GM12878 (cell line): ENCODE data around the gene NOP16. TPM values are rescaled to one million over a fixed set of nuclear protein-coding genes. Genes with fewer than 3 reads are reported as not detected.
A peak's percentile ranks its signal among the peaks of the same experiment; 100 is the strongest.

Source experiments
- ATAC-seq: fragments of 200-7000 bp; cut with Tn5 transposase; 3 replicates; pipeline ENCODE4 v1.9.1; 2020; ENCODE audit warnings: mild to moderate bottlenecking, moderate library complexity
- BruUV-seq: library from RNA; stranded (reverse); fragments of 400-500 nt; replicated peaks from 2 replicates; lab custom pipeline; 2021; lab: Mats Ljungman, UMichigan
- CTCF ChIA-PET: fragments of 300-600 bp; sonication (Branson Sonifier 250); formaldehyde crosslinking; extraction: SDS; loops from one replicate; lab custom pipeline; 2021; ENCODE audit warnings: inconsistent platforms; lab: Yijun Ruan, JAX
- POLR2A ChIA-PET: fragments of 350-600 bp; formaldehyde crosslinking; extraction: SDS; loops from one replicate; lab custom pipeline; 2021; ENCODE audit warnings: inconsistent platforms; lab: Charles Lee
- RAD21 ChIA-PET: fragments of 300-600 bp; sonication (Branson Sonifier 250); formaldehyde crosslinking; loops from one replicate; lab custom pipeline; 2023; ENCODE audit warnings: antibody characterized with exemption; ENCODE audit not compliant: unreplicated experiment; lab: Charles Lee
- SMC1A ChIA-PET: fragments of 300-600 bp; sonication (Branson Sonifier 250); formaldehyde crosslinking; loops from one replicate; lab custom pipeline; 2023; ENCODE audit not compliant: unreplicated experiment, uncharacterized antibody; lab: Charles Lee
- DNase-seq: peaks from one replicate; pipeline ENCODE4 v3.0.0-alpha.2; 2011; ENCODE audit warnings: low read depth, low spot score
- FAIRE-seq: peaks from 3 replicates; lab custom pipeline; 2011; peaks lifted over from hg19 to GRCh38; lab: Jason Lieb, UNC
- H2AFZ ChIP-seq: 2 replicates; pipeline ENCODE4 v1.6.0; 2011; ENCODE audit warnings: low read depth, low read length, control low read depth; ENCODE audit not compliant: control insufficient read depth
- H3K27ac ChIP-seq: 2 replicates; pipeline ENCODE4 v1.5.1; 2011; ENCODE audit warnings: control low read depth; ENCODE audit not compliant: control insufficient read depth, insufficient read depth
- H3K27me3 ChIP-seq, 2 experiments: replicated peaks in 1 of 2; 2 replicates each; pipeline versions ENCODE4 v1.6.0 to v1.6.1; 2011; ENCODE audit warnings: low read length in 1 of 2; ENCODE audit not compliant: control insufficient read depth in 2 of 2, insufficient read depth in 2 of 2
- H3K36me3 ChIP-seq, 2 experiments: 2 replicates each; pipeline ENCODE4 v1.5.1; 2011; ENCODE audit warnings: low read length in 1 of 2; ENCODE audit not compliant: control insufficient read depth in 2 of 2, insufficient read depth in 2 of 2
- H3K4me1 ChIP-seq: 2 replicates; pipeline ENCODE4 v1.6.1; 2011; ENCODE audit warnings: mild to moderate bottlenecking, low read length, moderate library complexity, mixed read lengths; ENCODE audit not compliant: control insufficient read depth, insufficient read depth
- H3K4me2 ChIP-seq: 2 replicates; pipeline ENCODE4 v1.6.0; 2011; ENCODE audit warnings: control low read depth; ENCODE audit not compliant: control insufficient read depth, insufficient read depth
- H3K4me3 ChIP-seq: fragments of 200-600 bp; sonication (generic); 2 replicates; pipeline ENCODE4 v1.5.1; 2016
- H3K79me2 ChIP-seq: 2 replicates; pipeline ENCODE4 v1.6.0; 2011; ENCODE audit warnings: low read length; ENCODE audit not compliant: control insufficient read depth, insufficient read depth
- H3K9ac ChIP-seq: 2 replicates; pipeline ENCODE4 v1.8.0; 2011; ENCODE audit warnings: low read length, control low read depth, mixed read lengths; ENCODE audit not compliant: control insufficient read depth, insufficient read depth
- H3K9me3 ChIP-seq: replicated peaks from 3 replicates; pipeline ENCODE4 v1.5.1; 2011; ENCODE audit warnings: mild to moderate bottlenecking, low read length; ENCODE audit not compliant: control insufficient read depth, insufficient read depth
- H4K20me1 ChIP-seq: 2 replicates; pipeline ENCODE4 v1.6.0; 2011; ENCODE audit not compliant: control insufficient read depth, insufficient read depth
- CHD1 ChIP-seq: IDR thresholded peaks from 2 replicates; pipeline ENCODE4 v1.6.1; 2012; ENCODE audit warnings: low read depth, low read length, improper control_type of control experiment
- CREM ChIP-seq: IDR thresholded peaks from 2 replicates; pipeline ENCODE4 v1.6.1; 2014; ENCODE audit warnings: antibody characterized with exemption, low read depth
- ETV6 ChIP-seq, 2 experiments: fragments of 450-650 bp in 1 of 2; IDR thresholded peaks in 1 of 2; conservative IDR thresholded peaks in 1 of 2; 2 replicates each; pipeline ENCODE4 v1.6.1; 2014; ENCODE audit warnings: antibody characterized with exemption in 1 of 2, borderline replicate concordance in 1 of 2, low read depth in 1 of 2, mild to moderate bottlenecking in 1 of 2, moderate library complexity in 1 of 2
- EZH2 ChIP-seq: IDR thresholded peaks from 2 replicates; pipeline ENCODE4 v1.6.1; 2012; ENCODE audit warnings: low read depth, mild to moderate bottlenecking, control low read depth, inconsistent platforms, low read length, borderline replicate concordance; ENCODE audit not compliant: control insufficient read depth
- FOXM1 ChIP-seq: IDR thresholded peaks from 2 replicates; pipeline ENCODE4 v1.6.1; 2012; ENCODE audit warnings: low read depth, mild to moderate bottlenecking, inconsistent platforms, low read length, moderate library complexity
- NRF1 ChIP-seq: conservative IDR thresholded peaks from 2 replicates; pipeline ENCODE4 v1.6.1; 2011; ENCODE audit warnings: mild to moderate bottlenecking, low read depth, low read length, improper control_type of control experiment
- RFX5 ChIP-seq: IDR thresholded peaks from 2 replicates; pipeline ENCODE4 v1.6.1; 2011; ENCODE audit warnings: low read depth, low read length, improper control_type of control experiment
- SREBF1 ChIP-seq: IDR thresholded peaks from 2 replicates; pipeline ENCODE4 v1.6.1; 2012; ENCODE audit warnings: mild to moderate bottlenecking, low read length
- TCF7 ChIP-seq: IDR thresholded peaks from 2 replicates; pipeline ENCODE4 v1.6.1; 2014; ENCODE audit warnings: antibody characterized with exemption, borderline replicate concordance
- ZNF24 ChIP-seq: fragments of 450-650 bp; IDR thresholded peaks from 2 replicates; pipeline ENCODE4 v1.6.1; 2017; ENCODE audit warnings: antibody characterized with exemption, mild to moderate bottlenecking
- ZNF384 ChIP-seq: IDR thresholded peaks from 2 replicates; pipeline ENCODE4 v1.6.1; 2012; ENCODE audit warnings: low read depth, mild to moderate bottlenecking, low read length, improper control_type of control experiment, borderline replicate concordance
- WGBS: methylation state at CpG from one replicate; pipeline ENCODE4 v1.1.6; 2016; ENCODE audit warnings: low lambda C conversion rate; ENCODE audit not compliant: insufficient replicate concordance, insufficient coverage; ENCODE audit errors: missing lambda C conversion rate; 5-methylcytosine and 5-hydroxymethylcytosine counted together
- in situ Hi-C: fragments of 300-500 bp; cut with MboI; formaldehyde crosslinking; loops from 9 replicates; pipeline ENCODE4 v1.14.3; 2018; ENCODE audit warnings: mixed read lengths
- intact Hi-C: fragments of 100-400 bp; cut with micrococcal nuclease; formaldehyde crosslinking; loops from one replicate; pipeline ENCODE4 v1.14.2; 2022; ENCODE audit not compliant: unreplicated experiment
- polyA plus RNA-seq, 11 experiments: library from polyadenylated mRNA; depleted of rRNA in 4 of 11; unstranded in 6 of 11; stranded (reverse) in 5 of 11; fragments of >200 nt; fragmentation: Nextera tagmentation in 4 of 11; fragmentation: Illumina TruSeq in 1 of 11; extraction: Ambion mirVana in 4 of 11; extraction: Trizol in 1 of 11; gene quantifications; 1 replicate in 1 of 11; 2 replicates in 10 of 11; pipeline versions ENCODE4 v1.2.1 to v1.2.3, GENCODE V29; 2011 to 2016; ENCODE audit warnings: inconsistent platforms in 2 of 11, missing spikeins in 2 of 11, low read depth in 1 of 11
- total RNA-seq, 4 experiments: library from RNA; depleted of rRNA in 3 of 4; stranded (reverse); fragments of >200 nt in 3 of 4; fragmentation: Illumina TruSeq in 1 of 4; extraction: Trizol in 1 of 4; gene quantifications; 2 replicates each; pipeline versions ENCODE4 v1.2.1 to v1.2.3, GENCODE V29; 2013 to 2021
- TF ChIP-seq, protein P1 (sequence below): IDR thresholded peaks from 2 replicates; pipeline ENCODE4 v1.6.1; 2012; ENCODE audit warnings: low read length, inconsistent platforms
- TF ChIP-seq, protein P2 (sequence below): fragments of 450-650 bp; IDR thresholded peaks from 2 replicates; pipeline ENCODE4 v1.6.1; 2016; ENCODE audit warnings: mild to moderate bottlenecking

Gene NOP16
- total and polyA plus RNA-seq, 10 of the 15 experiments (the other 5 are each of a cell fraction or from before 2014, with no cell fraction given) = 50.3 to 276 (median 116) TPM

DNA sequence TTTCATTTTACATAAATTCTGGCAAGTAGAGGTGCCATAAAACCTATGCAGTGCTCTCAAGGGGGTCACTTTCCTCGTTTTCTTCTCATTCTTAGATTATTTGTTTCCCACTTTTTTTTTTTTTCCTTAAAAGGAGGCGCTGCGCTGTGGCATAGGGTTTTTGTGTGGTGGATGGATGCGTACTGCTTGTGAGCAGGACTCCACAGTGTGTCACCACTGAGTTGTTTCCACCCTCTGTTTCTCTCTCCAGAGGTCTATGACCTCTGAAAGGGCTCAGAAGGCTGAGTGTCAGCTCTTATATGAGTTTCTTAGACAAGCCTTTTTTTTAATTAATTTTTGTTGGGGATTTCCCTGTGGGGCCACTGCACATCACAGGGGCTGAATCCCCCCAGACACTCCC, 41.6 kb upstream of the NOP16 start:
- no peak overlapping the region for H2AFZ ChIP-seq
- in situ Hi-C loops (no loop called here), intact Hi-C loops (no loop called here)
- no peaks in the 10 kb centered on the region for H3K79me2 ChIP-seq
- H3K27ac ChIP-seq = no peak overlapping the region
- WGBS = 58% methylated on average over 4 of the region's 4 CpGs
- no peak for TF ChIP-seq CREM
- TF ChIP-seq FOXM1 = no peak
- no peak for TF ChIP-seq ETV6 (conservative IDR thresholded peaks at IDR 0.05 in 1 of 2, IDR thresholded peaks at IDR 0.05 in 1 of 2; ENCODE audit: borderline replicate concordance in 1 of 2, low read depth in 1 of 2)
- no peak for TF ChIP-seq NRF1
- no peak for TF ChIP-seq TCF7
- TF ChIP-seq ZNF24 = no peak
- TF ChIP-seq, protein P1, sequence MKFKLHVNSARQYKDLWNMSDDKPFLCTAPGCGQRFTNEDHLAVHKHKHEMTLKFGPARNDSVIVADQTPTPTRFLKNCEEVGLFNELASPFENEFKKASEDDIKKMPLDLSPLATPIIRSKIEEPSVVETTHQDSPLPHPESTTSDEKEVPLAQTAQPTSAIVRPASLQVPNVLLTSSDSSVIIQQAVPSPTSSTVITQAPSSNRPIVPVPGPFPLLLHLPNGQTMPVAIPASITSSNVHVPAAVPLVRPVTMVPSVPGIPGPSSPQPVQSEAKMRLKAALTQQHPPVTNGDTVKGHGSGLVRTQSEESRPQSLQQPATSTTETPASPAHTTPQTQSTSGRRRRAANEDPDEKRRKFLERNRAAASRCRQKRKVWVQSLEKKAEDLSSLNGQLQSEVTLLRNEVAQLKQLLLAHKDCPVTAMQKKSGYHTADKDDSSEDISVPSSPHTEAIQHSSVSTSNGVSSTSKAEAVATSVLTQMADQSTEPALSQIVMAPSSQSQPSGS = no peak
- TF ChIP-seq EZH2 = no peak
- TF ChIP-seq ZNF384 = no peak
- TF ChIP-seq, protein P2, sequence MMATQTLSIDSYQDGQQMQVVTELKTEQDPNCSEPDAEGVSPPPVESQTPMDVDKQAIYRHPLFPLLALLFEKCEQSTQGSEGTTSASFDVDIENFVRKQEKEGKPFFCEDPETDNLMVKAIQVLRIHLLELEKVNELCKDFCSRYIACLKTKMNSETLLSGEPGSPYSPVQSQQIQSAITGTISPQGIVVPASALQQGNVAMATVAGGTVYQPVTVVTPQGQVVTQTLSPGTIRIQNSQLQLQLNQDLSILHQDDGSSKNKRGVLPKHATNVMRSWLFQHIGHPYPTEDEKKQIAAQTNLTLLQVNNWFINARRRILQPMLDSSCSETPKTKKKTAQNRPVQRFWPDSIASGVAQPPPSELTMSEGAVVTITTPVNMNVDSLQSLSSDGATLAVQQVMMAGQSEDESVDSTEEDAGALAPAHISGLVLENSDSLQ = no peak
- no peak for TF ChIP-seq SREBF1
- TF ChIP-seq CHD1 = no peak
- no peak for TF ChIP-seq RFX5
- no peak overlapping the region for H3K4me3 ChIP-seq
- POLR2A ChIA-PET = no interaction called here
- H3K9me3 ChIP-seq = no peaks in the 10 kb centered on the region; the same call in 2 of the 3 replicates
- RAD21 ChIA-PET = no interaction called here
- SMC1A ChIA-PET = interaction anchor here (1.5 kb wide), 1 partner anchor 18 kb away, joined by 3 read pairs; the partner anchor contains the start of gene FAF2
- DNase-seq (no peak), FAIRE-seq (no peak), ATAC-seq (peak; percentile 54)
- H3K4me1 ChIP-seq = no peaks in the 10 kb centered on the region
- no peak overlapping the region for H3K4me2 ChIP-seq
- H3K36me3 ChIP-seq = no peaks in the 10 kb centered on the region
- no peak overlapping the region for H3K9ac ChIP-seq
- no peaks in the 10 kb centered on the region for H3K27me3 ChIP-seq
- BruUV-seq = no TSS peak
- CTCF ChIA-PET = interaction anchor here (4.6 kb wide), 1 partner anchor 13 kb away, joined by 15 read pairs; the partner anchor contains the start of gene CLTB
- no peaks in the 10 kb centered on the region for H4K20me1 ChIP-seq
